Measurements from ENCODE around the gene SVOP.

DNA sequence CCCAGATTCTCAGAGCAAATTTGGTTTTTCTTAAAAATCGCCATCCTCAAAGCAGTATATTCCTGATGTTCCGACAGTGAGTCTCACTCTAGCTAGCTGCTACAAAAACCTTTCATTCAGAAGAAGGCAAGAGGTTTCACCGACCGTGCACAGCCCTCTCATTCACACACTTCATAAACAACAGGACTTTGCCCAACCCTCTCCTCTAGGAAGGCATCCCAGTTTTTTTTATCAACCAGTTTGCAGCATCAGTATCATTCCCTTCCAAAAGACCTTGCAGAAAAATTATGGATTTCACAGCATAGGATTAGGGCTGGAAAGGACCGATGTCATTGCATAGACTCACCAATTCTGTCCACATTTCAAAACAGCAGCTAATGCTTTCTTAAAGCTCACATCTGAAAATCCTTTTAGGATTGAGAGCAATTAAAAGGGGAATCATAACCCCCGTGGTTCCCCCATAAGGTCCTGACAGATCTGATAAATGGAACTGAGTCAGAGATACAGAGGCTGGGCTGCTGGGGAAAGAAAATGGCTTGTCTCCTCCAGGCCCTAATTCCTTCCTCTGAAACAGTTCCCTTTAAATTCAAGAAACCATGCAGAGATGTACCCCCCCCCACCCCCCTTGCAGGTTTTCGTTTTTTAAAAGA lies 597 bp downstream of the SVOP start:
- TF ChIP-seq, protein P1, sequence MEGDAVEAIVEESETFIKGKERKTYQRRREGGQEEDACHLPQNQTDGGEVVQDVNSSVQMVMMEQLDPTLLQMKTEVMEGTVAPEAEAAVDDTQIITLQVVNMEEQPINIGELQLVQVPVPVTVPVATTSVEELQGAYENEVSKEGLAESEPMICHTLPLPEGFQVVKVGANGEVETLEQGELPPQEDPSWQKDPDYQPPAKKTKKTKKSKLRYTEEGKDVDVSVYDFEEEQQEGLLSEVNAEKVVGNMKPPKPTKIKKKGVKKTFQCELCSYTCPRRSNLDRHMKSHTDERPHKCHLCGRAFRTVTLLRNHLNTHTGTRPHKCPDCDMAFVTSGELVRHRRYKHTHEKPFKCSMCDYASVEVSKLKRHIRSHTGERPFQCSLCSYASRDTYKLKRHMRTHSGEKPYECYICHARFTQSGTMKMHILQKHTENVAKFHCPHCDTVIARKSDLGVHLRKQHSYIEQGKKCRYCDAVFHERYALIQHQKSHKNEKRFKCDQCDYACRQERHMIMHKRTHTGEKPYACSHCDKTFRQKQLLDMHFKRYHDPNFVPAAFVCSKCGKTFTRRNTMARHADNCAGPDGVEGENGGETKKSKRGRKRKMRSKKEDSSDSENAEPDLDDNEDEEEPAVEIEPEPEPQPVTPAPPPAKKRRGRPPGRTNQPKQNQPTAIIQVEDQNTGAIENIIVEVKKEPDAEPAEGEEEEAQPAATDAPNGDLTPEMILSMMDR (conservative IDR thresholded peaks at IDR 0.05; ENCODE audit: low read length) = no peak
- TF ChIP-seq EZH2phosphoT487 (IDR thresholded peaks at IDR 0.05; ENCODE audit: borderline replicate concordance) = no peak
